NCI-H2081 treated with DMSO at 0.1 percent for 48 hours (cell line): ENCODE measurements around the gene PLEKHM3.

Experiments used
- DNase-seq: peaks from one replicate; lab custom pipeline; 2025; lab: John Stamatoyannopoulos, UW

Gene PLEKHM3

GRCh38 chr2:207792244-207792785 lies 233.0 kb downstream of the PLEKHM3 start:
- no peak for DNase-seq

- DNase-seq = no peak
These were observed 233.6 kb downstream of the PLEKHM3 start for GRCh38 chr2:207791579-207792243.

DNA sequence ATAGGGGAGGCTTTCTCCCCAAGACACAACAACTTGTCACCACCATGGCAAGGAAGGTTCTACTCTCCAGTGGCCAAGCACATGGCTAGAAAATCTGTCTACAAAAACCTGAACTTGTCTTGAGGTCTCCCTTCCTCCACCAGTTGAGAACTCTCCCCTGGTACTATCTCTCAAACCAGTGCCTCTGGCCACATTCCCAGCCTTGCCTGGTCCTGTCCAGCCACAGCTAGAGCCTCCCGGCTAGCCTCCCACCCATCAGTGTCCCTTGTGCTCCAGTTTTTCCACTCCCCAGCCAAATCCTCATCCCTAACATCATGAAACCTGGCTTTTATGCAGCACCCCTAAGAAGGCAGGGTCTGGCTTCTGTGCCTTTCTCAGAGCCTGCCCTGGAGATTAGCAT lies 234.4 kb downstream of the PLEKHM3 start:
- no peak for DNase-seq

- no peak for DNase-seq
These were observed 237.5 kb downstream of the PLEKHM3 start for GRCh38 chr2:207787800-207788199.

DNA sequence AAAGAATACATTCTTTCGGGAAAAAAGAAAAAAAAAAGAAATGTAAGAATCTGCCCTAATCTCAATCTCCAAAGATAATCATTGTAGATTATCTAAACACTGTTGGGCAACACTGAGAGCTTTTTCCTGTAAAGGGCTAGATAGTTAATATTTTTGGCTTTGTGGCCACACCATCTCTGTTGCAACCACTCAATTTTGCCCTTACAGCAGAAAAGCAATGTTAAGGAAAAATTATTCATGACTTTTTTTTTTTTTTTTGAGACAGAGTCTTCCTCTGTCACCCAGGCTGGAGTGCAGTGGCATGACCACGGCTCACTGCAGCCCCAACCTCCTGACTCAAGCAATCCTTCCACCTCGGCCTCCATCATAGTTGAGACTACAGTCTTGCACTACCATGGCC lies 238.3 kb downstream of the PLEKHM3 start:
- no peak for DNase-seq

GRCh38 chr2:207784898-207785297 lies 240.4 kb downstream of the PLEKHM3 start:
- no peak for DNase-seq

GRCh38 chr2:207783514-207783913 lies 241.8 kb downstream of the PLEKHM3 start:
- no peak for DNase-seq

DNA sequence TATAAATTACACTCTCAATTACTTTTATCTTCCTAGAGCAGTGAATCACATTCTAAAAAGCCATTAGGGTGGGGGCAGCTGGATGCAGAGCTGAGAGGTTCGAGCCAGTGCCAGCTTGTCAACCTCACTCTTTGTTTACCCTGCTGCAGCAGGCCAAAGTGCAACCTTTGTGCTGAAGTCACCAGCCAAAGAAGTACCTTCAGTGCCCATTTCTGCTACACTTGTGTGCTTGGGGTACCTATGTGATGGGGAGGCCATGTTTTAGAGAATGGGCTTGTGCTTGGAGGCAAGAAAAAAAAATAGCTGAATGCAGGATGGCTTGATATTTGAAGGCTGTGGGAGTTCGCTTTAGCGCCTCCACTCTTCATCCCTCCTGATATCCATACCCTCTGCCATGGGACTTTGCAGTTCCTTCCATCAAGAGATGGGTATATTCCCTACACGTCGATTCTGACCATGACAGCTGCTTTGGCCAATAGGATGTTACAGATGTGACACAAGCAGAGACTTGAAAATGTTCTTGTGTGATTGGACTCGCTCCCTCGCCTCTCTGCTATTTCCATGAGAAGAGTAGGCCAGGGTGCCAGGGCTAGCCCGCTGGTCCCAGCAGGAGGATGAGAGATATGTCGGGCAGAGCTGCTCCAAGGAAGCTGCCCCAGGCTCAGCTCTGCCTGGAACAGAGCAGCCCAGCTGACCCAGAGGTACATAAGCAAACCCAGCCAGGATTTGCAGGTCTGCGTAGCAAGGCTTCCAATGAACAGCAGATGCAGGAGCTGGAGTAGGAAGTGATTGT lies 242.9 kb downstream of the PLEKHM3 start:
- no peak for DNase-seq

- DNase-seq = no peak
These were observed 245.8 kb downstream of the PLEKHM3 start for GRCh38 chr2:207779523-207779922.

GRCh38 chr2:207778298-207778882 lies 246.9 kb downstream of the PLEKHM3 start:
- no peak for DNase-seq

- no peak for DNase-seq
These were observed 248.2 kb downstream of the PLEKHM3 start for GRCh38 chr2:207777124-207777523.

DNA sequence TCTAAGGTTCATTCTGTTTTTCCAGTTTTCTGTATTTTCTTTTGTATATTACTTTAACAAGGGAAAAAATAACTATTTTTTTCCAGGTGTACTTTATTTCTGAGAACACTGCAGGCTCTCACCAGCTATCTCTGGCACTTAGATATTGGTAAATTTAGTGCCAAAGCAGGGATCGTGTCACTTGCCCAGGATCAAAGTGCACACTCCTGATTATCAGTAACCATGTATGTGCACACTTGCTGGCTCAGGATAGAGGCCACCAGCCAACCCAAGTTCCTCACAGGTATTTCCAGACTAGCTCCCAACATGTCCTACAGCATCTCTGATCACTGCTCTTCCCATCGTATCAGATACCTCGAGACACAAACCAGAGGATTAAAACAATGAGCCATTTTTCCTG lies 249.9 kb downstream of the PLEKHM3 start:
- DNase-seq = no peak

DNA sequence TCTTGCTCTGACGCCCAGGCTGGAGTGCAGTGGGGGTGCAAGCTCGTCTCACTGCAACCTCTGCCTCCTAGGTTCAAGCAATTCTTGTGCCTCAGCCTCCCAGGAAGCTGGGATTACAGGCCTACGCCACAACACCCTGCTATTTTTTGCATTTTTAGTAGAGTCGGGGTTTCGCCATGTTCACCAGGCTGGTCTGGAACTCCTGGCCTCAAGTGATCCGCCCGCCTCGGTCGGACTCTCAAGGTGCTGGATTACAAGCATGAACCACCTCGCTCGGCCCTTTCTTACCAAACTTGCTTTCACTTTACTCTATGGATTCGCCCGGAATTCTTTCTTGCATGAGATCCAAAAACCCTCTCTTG lies 252.5 kb downstream of the PLEKHM3 start:
- no peak for DNase-seq

GRCh38 chr2:207772081-207772843 lies 253.1 kb downstream of the PLEKHM3 start:
- DNase-seq = no peak

DNA sequence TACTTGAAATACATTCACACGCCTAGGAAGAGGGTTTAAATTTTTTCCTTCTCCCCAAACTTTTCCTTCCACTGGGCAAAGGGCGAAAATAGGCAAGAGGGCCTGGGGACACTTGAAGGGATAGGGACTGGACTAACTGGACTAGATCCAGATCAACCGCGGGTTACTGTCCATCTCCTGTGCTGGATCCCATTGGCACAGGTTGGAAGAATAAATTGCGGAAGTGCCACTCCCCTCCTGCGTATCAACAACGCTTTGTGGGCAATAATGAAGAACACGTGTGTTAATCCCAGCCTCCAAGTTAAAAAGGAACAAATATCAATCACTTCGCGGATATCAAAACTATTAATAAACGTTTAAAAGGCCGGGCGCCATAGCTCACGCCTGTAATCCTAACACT lies 253.9 kb downstream of the PLEKHM3 start:
- no peak for DNase-seq
